Transverse colon (tissue), 4 donors: Measurements from ENCODE around the gene CCDC51.
A peak's percentile ranks its signal among the peaks of the same experiment; 100 is the strongest.

ENCODE experiments used
- CTCF ChIP-seq, 5 experiments: fragments of 200-600 bp in 3 of 5; fragments of 450-650 bp in 2 of 5; sonication (generic) in 3 of 5; IDR thresholded peaks; 1 replicate in 2 of 5; 2 replicates in 3 of 5; pipeline ENCODE4 v1.5.1; 2016 to 2017; ENCODE audit warnings: antibody characterized with exemption in 5 of 5, inconsistent platforms in 3 of 5, mild to moderate bottlenecking in 2 of 5, moderate library complexity in 1 of 5
- POLR2A ChIP-seq: fragments of 450-650 bp; IDR thresholded peaks from one replicate; pipeline ENCODE4 v1.6.1; 2016; ENCODE audit warnings: antibody characterized with exemption, mild to moderate bottlenecking, moderate library complexity
- POLR2AphosphoS5 ChIP-seq, 3 donors: sonication (generic); formaldehyde crosslinking; IDR thresholded peaks; one replicate each; pipeline ENCODE4 v1.6.1; 2016; ENCODE audit warnings: antibody characterized with exemption in 3 of 3

GRCh38 chr3:48428572-48429316 is 11.2 kb downstream of the CCDC51 start:
- no peak for TF ChIP-seq CTCF (IDR thresholded peaks at IDR 0.05)
- peak in 2 of 3 donors; percentile 65 to 72 for TF ChIP-seq POLR2AphosphoS5 (IDR thresholded peaks at IDR 0.05)
- TF ChIP-seq POLR2A: peak; percentile 61
